ENCODE measurements around the gene GMPR.

The GMPR gene

GRCh38 chr6:16236009-16236501 is 2.3 kb upstream of the GMPR start:
- no peak overlapping the region for H3K4me3 ChIP-seq
- peak overlapping the region; percentile 1 to 38 for H3K27ac ChIP-seq

DNA sequence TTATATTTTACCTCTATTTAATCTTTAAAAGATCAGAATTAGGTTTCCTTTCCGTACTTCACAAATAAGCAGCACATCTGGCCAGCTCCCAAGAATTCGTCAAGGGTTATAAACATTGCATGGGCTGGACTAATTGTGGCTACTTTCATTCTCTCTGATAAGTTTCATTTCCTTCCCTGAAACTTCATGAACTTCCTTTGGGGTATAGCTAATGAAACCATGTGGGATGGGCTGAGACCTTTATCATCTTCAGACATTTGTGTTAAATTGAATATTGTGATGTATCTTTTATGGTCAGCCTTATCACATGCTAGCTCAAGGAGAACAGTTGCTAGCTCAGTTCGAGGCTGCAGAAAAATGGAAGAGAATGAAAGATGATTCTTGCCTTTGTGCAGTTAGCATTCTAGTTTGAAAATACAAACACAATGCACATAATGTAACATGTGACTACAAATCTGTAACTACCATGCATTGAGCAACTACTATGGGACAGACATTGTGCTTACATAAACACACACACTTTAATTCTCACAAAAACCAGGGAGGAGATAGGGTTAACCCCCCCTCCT is 1.7 kb upstream of the GMPR start:
- H3K27ac ChIP-seq = peak overlapping the region; percentile 1 to 66
- peak overlapping the region; percentile 27 for H3K4me3 ChIP-seq
- TF ChIP-seq, protein P1, sequence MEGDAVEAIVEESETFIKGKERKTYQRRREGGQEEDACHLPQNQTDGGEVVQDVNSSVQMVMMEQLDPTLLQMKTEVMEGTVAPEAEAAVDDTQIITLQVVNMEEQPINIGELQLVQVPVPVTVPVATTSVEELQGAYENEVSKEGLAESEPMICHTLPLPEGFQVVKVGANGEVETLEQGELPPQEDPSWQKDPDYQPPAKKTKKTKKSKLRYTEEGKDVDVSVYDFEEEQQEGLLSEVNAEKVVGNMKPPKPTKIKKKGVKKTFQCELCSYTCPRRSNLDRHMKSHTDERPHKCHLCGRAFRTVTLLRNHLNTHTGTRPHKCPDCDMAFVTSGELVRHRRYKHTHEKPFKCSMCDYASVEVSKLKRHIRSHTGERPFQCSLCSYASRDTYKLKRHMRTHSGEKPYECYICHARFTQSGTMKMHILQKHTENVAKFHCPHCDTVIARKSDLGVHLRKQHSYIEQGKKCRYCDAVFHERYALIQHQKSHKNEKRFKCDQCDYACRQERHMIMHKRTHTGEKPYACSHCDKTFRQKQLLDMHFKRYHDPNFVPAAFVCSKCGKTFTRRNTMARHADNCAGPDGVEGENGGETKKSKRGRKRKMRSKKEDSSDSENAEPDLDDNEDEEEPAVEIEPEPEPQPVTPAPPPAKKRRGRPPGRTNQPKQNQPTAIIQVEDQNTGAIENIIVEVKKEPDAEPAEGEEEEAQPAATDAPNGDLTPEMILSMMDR (IDR thresholded peaks at IDR 0.05) = no peak
- DNase-seq (ENCODE audit: low spot score) = no peak

More at GRCh38 chr6:16236009-16236501, 2.3 kb upstream of the GMPR start:
- TF ChIP-seq, protein P1 (IDR thresholded peaks at IDR 0.05) = no peak
- DNase-seq (ENCODE audit: low spot score) = no peak

DNA sequence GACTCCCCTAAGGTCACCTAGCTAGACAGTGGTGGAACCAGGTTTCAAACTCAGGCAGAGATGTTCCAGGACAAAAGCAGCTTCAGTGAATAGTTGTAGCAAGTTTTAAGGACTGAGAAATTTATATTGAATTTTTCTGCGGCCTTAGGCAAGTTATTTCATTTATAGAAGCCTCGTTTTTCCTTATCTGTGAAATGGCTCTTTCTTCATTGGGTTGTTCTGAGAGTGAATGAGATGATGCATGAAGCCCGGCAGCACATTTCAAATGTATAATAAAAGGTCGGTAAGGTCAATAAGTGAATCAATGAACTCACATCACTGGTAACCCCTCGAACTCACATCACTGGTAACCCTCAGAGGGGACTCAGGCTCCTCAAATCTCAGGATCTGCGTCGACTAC is 1.1 kb upstream of the GMPR start:
- Histone ChIP-seq H3K27ac (peak overlapping the region in 1 of 2 donors; percentile 87), H3K4me3 (no peak overlapping the region)
- TF ChIP-seq, protein P1 (IDR thresholded peaks at IDR 0.05) = no peak
- DNase-seq (ENCODE audit: low spot score) = no peak

- peak; percentile 92 for DNase-seq (ENCODE audit: low spot score)
- TF ChIP-seq, protein P1 (IDR thresholded peaks at IDR 0.05) = no peak
- H3K4me3 ChIP-seq = peak overlapping the region; percentile 88
- peak overlapping the region; percentile 87 to 90 for H3K27ac ChIP-seq
These were observed 793 bp downstream of the GMPR start for GRCh38 chr6:16238963-16239797.

DNA sequence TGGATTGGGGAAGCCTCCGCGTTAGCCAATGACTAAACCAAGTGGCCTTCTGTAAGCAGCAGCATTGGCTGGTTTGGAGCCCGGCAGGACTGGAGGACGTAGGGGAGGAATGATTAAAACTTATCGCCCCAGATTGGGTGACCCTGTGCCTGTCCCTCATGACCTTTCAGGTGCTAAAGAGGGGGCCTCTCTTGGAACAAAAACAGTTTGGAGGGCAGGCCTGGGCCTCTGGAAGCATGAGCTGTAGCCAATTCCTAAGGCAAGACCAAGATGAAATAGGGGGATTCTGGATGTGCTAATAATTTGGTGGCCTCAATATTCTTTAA is 1.4 kb downstream of the GMPR start:
- TF ChIP-seq, protein P1 (IDR thresholded peaks at IDR 0.05) = peak; percentile 26
- peak overlapping the region; percentile 87 to 90 for H3K27ac ChIP-seq
- H3K4me3 ChIP-seq = peak overlapping the region; percentile 88
- DNase-seq (ENCODE audit: low spot score) = no peak

GRCh38 chr6:16240589-16241320 is 2.4 kb downstream of the GMPR start:
- TF ChIP-seq, protein P1 (IDR thresholded peaks at IDR 0.05) = no peak
- peak overlapping the region; percentile 88 for H3K4me3 ChIP-seq
- peak overlapping the region; percentile 87 to 90 for H3K27ac ChIP-seq
- DNase-seq (ENCODE audit: low spot score) = no peak
